ENCODE data around the gene CAPN15. TPM values are rescaled to one million over a fixed set of nuclear protein-coding genes. Genes with fewer than 3 reads are reported as not detected.

The CAPN15 gene
- total and polyA plus RNA-seq, 9 of the 15 experiments (the other 6 are each of a cell fraction or from before 2014, with no cell fraction given) = 0.62 to 111 (median 14.2) TPM

DNA sequence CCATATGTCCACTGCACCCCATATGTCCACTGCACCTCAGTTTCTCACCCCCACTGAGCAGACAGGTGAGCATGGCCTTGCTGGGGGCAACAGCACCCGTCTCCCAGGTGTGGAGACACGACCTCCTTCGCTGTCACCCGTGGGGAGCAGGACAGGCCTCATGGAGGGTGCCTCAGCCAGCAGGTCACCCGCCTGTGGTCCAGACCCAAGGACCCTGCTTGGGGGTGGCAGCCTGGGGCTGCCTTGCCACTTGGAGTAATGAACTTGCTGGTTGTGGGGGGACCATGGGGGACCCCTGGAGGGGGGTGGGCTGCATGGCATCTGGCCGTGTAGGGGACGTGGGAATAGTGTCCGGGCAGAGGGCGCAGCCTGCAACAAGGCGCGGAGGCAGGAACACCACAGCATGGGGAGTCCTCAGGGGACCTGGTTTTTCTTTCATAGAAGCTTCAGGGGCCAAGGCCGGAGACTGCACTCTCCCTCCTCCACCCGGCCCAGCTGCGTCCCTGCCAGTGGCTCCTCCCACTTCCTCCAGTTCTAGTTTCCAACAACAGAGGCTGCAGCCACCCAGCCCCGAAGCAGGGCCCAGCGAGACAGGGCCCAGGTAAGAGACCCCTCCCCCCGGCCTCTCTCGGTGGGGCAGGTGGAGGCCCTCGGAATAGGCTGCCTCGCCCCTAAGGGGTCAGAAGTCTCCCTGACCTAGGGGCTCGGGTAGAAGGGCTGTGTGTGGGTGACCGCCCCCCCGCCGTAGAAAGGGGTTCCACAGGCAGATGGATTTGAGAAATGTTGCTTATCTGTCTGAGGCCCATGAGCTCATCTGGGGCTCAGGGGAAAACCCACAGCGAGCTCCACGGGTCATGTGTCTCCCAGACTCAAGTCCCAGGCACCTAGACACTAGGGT lies 39.2 kb downstream of the CAPN15 start, which contains the start of gene NHLRC4 (continued):
- TF ChIP-seq, protein P1, sequence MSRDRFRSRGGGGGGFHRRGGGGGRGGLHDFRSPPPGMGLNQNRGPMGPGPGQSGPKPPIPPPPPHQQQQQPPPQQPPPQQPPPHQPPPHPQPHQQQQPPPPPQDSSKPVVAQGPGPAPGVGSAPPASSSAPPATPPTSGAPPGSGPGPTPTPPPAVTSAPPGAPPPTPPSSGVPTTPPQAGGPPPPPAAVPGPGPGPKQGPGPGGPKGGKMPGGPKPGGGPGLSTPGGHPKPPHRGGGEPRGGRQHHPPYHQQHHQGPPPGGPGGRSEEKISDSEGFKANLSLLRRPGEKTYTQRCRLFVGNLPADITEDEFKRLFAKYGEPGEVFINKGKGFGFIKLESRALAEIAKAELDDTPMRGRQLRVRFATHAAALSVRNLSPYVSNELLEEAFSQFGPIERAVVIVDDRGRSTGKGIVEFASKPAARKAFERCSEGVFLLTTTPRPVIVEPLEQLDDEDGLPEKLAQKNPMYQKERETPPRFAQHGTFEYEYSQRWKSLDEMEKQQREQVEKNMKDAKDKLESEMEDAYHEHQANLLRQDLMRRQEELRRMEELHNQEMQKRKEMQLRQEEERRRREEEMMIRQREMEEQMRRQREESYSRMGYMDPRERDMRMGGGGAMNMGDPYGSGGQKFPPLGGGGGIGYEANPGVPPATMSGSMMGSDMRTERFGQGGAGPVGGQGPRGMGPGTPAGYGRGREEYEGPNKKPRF (IDR thresholded peaks at IDR 0.05; ENCODE audit: low read depth, low read length) = no peak
- no peak for TF ChIP-seq SRSF3 (IDR thresholded peaks at IDR 0.05; ENCODE audit: insufficient read depth, low read length)
- TF ChIP-seq ZFPM2 (CRISPR knock-in tag; IDR thresholded peaks at IDR 0.05) = no peak
- TF ChIP-seq JUN (IDR thresholded peaks at IDR 0.05; ENCODE audit: borderline replicate concordance, low read depth, low read length) = peak; percentile 80
- peak; percentile 66; the same call in 1 of the 2 replicates for TF ChIP-seq JUN (CRISPR knock-in tag; IDR thresholded peaks at IDR 0.05; ENCODE audit: borderline replicate concordance)
- TF ChIP-seq RREB1 (CRISPR knock-in tag; IDR thresholded peaks at IDR 0.05) = no peak
- TF ChIP-seq ZNF445 (CRISPR knock-in tag; IDR thresholded peaks at IDR 0.05; ENCODE audit: low read depth) = no peak
- TF ChIP-seq ETS2 (tag; IDR thresholded peaks at IDR 0.05; ENCODE audit: borderline replicate concordance, poor library complexity, severe bottlenecking) = no peak
- TF ChIP-seq RBM25 (IDR thresholded peaks at IDR 0.05; ENCODE audit: low read depth, low read length, severe bottlenecking) = no peak
- TF ChIP-seq, protein P2, sequence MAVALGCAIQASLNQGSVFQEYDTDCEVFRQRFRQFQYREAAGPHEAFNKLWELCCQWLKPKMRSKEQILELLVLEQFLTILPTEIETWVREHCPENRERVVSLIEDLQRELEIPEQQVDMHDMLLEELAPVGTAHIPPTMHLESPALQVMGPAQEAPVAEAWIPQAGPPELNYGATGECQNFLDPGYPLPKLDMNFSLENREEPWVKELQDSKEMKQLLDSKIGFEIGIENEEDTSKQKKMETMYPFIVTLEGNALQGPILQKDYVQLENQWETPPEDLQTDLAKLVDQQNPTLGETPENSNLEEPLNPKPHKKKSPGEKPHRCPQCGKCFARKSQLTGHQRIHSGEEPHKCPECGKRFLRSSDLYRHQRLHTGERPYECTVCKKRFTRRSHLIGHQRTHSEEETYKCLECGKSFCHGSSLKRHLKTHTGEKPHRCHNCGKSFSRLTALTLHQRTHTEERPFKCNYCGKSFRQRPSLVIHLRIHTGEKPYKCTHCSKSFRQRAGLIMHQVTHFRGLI (CRISPR knock-in tag; IDR thresholded peaks at IDR 0.05) = no peak
- 0 out of 2 replicates have a peak, but pooled peaks have one; percentile 33 for TF ChIP-seq KLF16 (IDR thresholded peaks at IDR 0.05)
- peak; percentile 93 for TF ChIP-seq LEF1 (IDR thresholded peaks at IDR 0.05)
- TF ChIP-seq ZNF695 (CRISPR knock-in tag; IDR thresholded peaks at IDR 0.05) = no peak
- TF ChIP-seq GTF2A2 (tag; IDR thresholded peaks at IDR 0.05) = no peak
- TF ChIP-seq ZNF830 (CRISPR knock-in tag; IDR thresholded peaks at IDR 0.05) = no peak
- TF ChIP-seq NRF1 (conservative IDR thresholded peaks at IDR 0.05 in 1 of 2, IDR thresholded peaks at IDR 0.05 in 1 of 2) = peak; percentile 36 to 43; a peak in 3 of 4 replicates
- no peak for TF ChIP-seq ZNF707 (CRISPR knock-in tag; conservative IDR thresholded peaks at IDR 0.05)
- TF ChIP-seq MEF2A (IDR thresholded peaks at IDR 0.05; ENCODE audit: control insufficient read depth, low read depth, low read length) = no peak

Data from K562 (cell line).